Neural progenitor cell (in vitro differentiated cells): Measurements from ENCODE around the gene UCN2.

ENCODE experiments used
- CTCF ChIP-seq: fragments of 200-600 bp; sonication (generic); IDR thresholded peaks from 2 replicates; pipeline ENCODE4 v1.5.1; 2017; ENCODE audit warnings: antibody characterized with exemption, mild to moderate bottlenecking
- EZH2 ChIP-seq: fragments of 200-600 bp; sonication (generic); IDR thresholded peaks from 2 replicates; pipeline ENCODE4 v1.6.1; 2017; ENCODE audit warnings: antibody characterized with exemption, mild to moderate bottlenecking, moderate library complexity
- EZH2phosphoT487 ChIP-seq: fragments of 200-600 bp; sonication (generic); IDR thresholded peaks from 2 replicates; pipeline ENCODE4 v1.6.1; 2017; ENCODE audit warnings: antibody characterized with exemption

- TF ChIP-seq EZH2phosphoT487 (no peak), CTCF (no peak), EZH2 (no peak)
These were observed 27.9 kb upstream of the UCN2 start for GRCh38 chr3:48591436-48591835.
